ENCODE measurements around the gene GRK2.

DNA sequence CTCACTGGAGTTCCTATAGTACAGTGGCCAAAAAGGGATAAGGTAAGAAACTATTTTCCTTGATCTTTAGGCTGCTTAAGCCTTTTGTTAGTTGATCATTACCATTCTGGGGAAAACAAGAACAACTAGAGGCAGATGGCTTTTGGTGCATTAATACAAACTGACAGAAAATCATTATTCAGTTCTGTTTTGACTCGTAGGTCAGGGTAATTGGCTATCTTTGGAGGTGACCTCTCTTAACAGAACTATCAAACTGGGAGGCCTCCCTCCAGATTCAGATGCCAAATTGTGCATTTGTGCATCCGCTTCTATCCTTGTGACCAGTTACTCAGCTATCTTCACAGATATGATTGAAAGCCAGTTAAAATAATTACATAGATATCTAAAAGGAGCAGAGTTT is 23.2 kb upstream of the GRK2 start:
- TF ChIP-seq, protein P1, sequence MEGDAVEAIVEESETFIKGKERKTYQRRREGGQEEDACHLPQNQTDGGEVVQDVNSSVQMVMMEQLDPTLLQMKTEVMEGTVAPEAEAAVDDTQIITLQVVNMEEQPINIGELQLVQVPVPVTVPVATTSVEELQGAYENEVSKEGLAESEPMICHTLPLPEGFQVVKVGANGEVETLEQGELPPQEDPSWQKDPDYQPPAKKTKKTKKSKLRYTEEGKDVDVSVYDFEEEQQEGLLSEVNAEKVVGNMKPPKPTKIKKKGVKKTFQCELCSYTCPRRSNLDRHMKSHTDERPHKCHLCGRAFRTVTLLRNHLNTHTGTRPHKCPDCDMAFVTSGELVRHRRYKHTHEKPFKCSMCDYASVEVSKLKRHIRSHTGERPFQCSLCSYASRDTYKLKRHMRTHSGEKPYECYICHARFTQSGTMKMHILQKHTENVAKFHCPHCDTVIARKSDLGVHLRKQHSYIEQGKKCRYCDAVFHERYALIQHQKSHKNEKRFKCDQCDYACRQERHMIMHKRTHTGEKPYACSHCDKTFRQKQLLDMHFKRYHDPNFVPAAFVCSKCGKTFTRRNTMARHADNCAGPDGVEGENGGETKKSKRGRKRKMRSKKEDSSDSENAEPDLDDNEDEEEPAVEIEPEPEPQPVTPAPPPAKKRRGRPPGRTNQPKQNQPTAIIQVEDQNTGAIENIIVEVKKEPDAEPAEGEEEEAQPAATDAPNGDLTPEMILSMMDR (IDR thresholded peaks at IDR 0.05) = no peak
- TF ChIP-seq POLR2A (IDR thresholded peaks at IDR 0.05) = no peak
- TF ChIP-seq POLR2AphosphoS5 (IDR thresholded peaks at IDR 0.05) = no peak
- no peak for TF ChIP-seq EP300 (IDR thresholded peaks at IDR 0.05)
